Effector memory CD4-positive, alpha-beta T cell (primary cell): ENCODE data around the gene SERPING1.

ENCODE experiments used
- DNase-seq, 3 donors: peaks; one replicate each; pipeline ENCODE4 v3.0.0-alpha.2; 2020
- H3K27ac ChIP-seq: 2 replicates; pipeline ENCODE4 v1.7.0; 2013; ENCODE audit warnings: mild to moderate bottlenecking, low read length, moderate library complexity; ENCODE audit not compliant: insufficient read depth, poor library complexity, severe bottlenecking
- H3K27me3 ChIP-seq: replicated peaks from 2 replicates; pipeline ENCODE4 v1.7.0; 2013; ENCODE audit warnings: mild to moderate bottlenecking, low read length; ENCODE audit not compliant: insufficient read depth, control insufficient read depth, poor library complexity, severe bottlenecking
- H3K36me3 ChIP-seq: 2 replicates; pipeline ENCODE4 v1.7.0; 2013; ENCODE audit warnings: mild to moderate bottlenecking, low read length, moderate library complexity; ENCODE audit not compliant: control insufficient read depth, insufficient read depth
- H3K4me1 ChIP-seq: 2 replicates; pipeline ENCODE4 v1.7.0; 2013; ENCODE audit warnings: low read length, mild to moderate bottlenecking; ENCODE audit not compliant: control insufficient read depth, insufficient read depth, poor library complexity, severe bottlenecking
- H3K4me3 ChIP-seq: 2 replicates; pipeline ENCODE4 v1.7.0; 2013; ENCODE audit warnings: low read length, low read depth, mild to moderate bottlenecking; ENCODE audit not compliant: insufficient read depth, poor library complexity, severe bottlenecking
- H3K9me3 ChIP-seq: 2 replicates; pipeline ENCODE4 v1.7.0; 2013; ENCODE audit warnings: mild to moderate bottlenecking, low read length, moderate library complexity; ENCODE audit not compliant: control insufficient read depth

The SERPING1 gene

GRCh38 chr11:57566905-57567514, 30.5 kb upstream of the SERPING1 start:
- Histone ChIP-seq H3K9me3 (no peaks in the 10 kb centered on the region), H3K4me3 (peak overlapping the region; percentile 89), H3K27ac (peak overlapping the region; percentile 92), H3K36me3 (peaks cover 3% of the 10 kb centered on the region), H3K27me3 (no peaks in the 10 kb centered on the region), H3K4me1 (peaks cover 8% of the 10 kb centered on the region)
- DNase-seq = peak in 1 of 3 donors; percentile 15

- Histone ChIP-seq H3K9me3 (no peaks in the 10 kb centered on the region), H3K4me1 (peaks cover 8% of the 10 kb centered on the region), H3K27ac (peak within 1 kb of the TSS; percentile 92), H3K4me3 (peak within 1 kb of the TSS; percentile 89), H3K36me3 (no peaks in the 10 kb centered on the region), H3K27me3 (no peaks in the 10 kb centered on the region)
- peak; percentile 48 to 76 (median 69) for DNase-seq
Observed at GRCh38 chr11:57567515-57568329, 29.8 kb upstream of the SERPING1 start, which contains the start of gene UBE2L6. UBE2L6 (minus strand) TSS chr11:57567672; CDS start chr11:57567611, 61 bp downstream.

DNA sequence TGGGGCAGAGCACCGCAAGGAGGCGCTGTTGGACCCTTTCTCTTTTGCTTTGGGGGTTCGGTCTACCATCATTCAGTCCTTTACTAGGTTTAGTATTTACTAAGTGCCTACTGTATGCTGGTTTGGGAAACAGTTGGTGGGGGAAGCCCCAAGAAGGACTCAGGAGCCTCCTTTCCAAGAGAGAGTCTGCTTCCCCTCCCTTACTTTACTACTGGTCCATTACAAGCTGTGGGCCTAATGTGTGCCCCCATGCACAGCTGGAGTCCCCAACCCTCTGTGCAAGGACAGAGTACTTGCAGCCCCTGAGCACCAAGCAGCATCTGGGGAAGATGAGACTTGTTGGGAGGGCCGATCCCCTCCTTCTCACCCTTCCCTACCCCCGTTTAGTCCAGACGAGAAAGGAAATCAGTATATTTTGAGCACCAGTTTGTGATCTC, 29.1 kb upstream of the SERPING1 start:
- H3K9me3 ChIP-seq = no peaks in the 10 kb centered on the region
- peak in 1 of 3 donors; percentile 75 for DNase-seq
- H3K4me1 ChIP-seq = peaks cover 8% of the 10 kb centered on the region
- H3K27ac ChIP-seq = peak overlapping the region; percentile 92
- H3K4me3 ChIP-seq = peak overlapping the region; percentile 89
- H3K36me3 ChIP-seq = no peaks in the 10 kb centered on the region
- H3K27me3 ChIP-seq = no peaks in the 10 kb centered on the region

DNA sequence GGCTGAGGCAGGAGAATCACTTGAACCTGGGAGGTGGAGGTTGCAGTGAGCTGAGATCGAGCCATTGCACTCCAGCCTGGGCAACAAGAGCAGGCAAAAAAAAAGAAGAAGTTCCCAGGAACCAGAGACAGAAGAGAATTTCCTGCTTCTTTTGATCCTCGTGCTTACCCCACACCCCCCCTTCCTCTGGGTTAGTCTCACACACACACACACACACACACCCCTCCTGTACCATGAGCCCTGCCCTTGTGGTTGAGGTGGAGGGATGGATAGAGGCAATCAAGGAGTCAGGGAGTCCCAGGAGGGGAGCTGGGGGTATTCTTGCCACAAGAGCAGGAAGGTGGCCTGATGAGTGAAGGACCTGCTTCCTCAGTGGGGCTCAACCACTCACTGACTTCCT, 25.9 kb upstream of the SERPING1 start:
- Histone ChIP-seq H3K9me3 (no peaks in the 10 kb centered on the region), H3K4me1 (peaks cover 4% of the 10 kb centered on the region), H3K4me3 (no peak overlapping the region), H3K27ac (no peak overlapping the region), H3K27me3 (no peaks in the 10 kb centered on the region), H3K36me3 (no peaks in the 10 kb centered on the region)
- DNase-seq = no peak

DNA sequence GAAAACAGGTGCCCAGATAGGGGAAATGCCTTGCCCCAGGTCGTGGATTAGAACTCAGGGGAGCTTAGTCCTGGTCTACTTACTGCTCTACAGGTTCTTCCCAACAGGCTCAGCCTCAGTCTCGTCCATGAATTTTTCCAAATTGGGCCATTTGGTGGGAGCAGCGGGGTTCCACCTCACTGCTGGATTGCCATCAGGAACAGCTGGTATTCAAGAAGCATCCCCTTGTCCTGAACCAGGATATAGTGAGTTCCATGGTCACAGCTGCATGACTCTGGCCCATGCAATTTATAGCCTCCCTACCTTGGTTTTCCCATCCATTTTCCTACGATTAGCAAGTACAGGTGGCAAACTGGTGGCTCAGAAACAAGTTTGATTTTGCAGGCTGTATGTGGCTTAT, 23.4 kb upstream of the SERPING1 start:
- no peaks in the 10 kb centered on the region for H3K9me3 ChIP-seq
- no peaks in the 10 kb centered on the region for H3K27me3 ChIP-seq
- H3K27ac ChIP-seq = no peak overlapping the region
- H3K36me3 ChIP-seq = no peaks in the 10 kb centered on the region
- no peaks in the 10 kb centered on the region for H3K4me1 ChIP-seq
- H3K4me3 ChIP-seq = no peak overlapping the region
- no peak for DNase-seq

DNA sequence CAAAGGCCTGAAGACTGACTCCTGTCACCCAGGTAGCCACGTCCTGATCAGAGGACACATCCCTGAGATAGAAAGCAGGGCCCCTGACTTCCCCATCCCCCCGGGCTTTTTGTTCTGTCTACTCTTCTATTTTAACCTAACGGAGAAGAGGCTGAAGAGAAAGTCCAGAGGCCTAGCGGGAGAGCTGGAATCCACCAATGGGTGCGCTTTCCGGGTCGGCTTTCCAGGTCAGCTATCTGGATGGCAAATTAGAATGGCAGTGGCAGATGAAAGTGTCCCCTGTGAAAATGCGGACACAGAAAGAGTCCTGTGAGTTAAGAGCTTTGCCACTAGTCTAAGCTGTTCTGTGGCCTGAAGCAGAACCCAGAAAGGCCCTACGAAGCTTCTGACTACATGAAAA, 13.1 kb upstream of the SERPING1 start:
- no peak overlapping the region for H3K27ac ChIP-seq
- no peaks in the 10 kb centered on the region for H3K36me3 ChIP-seq
- H3K9me3 ChIP-seq = no peaks in the 10 kb centered on the region
- H3K4me1 ChIP-seq = no peaks in the 10 kb centered on the region
- H3K4me3 ChIP-seq = no peak overlapping the region
- peaks cover 3% of the 10 kb centered on the region for H3K27me3 ChIP-seq
- DNase-seq = no peak

DNA sequence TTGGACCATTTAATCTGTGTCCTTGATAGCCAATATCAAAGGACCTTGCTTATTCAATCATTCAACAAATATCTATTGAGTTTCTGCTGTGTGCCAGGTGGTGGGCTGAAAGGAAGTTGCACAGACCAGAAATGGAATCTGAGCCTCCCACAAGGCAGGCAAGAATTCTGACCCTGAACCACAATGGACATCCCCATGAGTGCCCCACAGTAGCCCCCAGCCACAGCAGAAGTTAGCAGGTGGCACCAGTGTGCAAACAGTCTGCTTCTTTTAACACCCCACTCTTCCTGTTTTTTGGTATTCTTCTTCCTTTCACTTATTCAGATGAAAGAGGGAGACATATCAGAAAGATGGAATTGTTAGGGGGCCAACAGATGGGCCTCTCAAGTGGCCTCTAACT, 12.2 kb upstream of the SERPING1 start:
- no peak overlapping the region for H3K27ac ChIP-seq
- no peaks in the 10 kb centered on the region for H3K9me3 ChIP-seq
- H3K4me1 ChIP-seq = no peaks in the 10 kb centered on the region
- peaks cover 3% of the 10 kb centered on the region for H3K27me3 ChIP-seq
- no peak overlapping the region for H3K4me3 ChIP-seq
- H3K36me3 ChIP-seq = no peaks in the 10 kb centered on the region
- DNase-seq = no peak

GRCh38 chr11:57586711-57587245, 10.7 kb upstream of the SERPING1 start:
- Histone ChIP-seq H3K27me3 (peaks cover 3% of the 10 kb centered on the region), H3K27ac (no peak overlapping the region), H3K9me3 (no peaks in the 10 kb centered on the region), H3K4me1 (no peaks in the 10 kb centered on the region), H3K4me3 (no peak overlapping the region), H3K36me3 (no peaks in the 10 kb centered on the region)
- DNase-seq = no peak

GRCh38 chr11:57588046-57588710, 9.3 kb upstream of the SERPING1 start:
- no peak overlapping the region for H3K4me3 ChIP-seq
- peaks cover 3% of the 10 kb centered on the region for H3K27me3 ChIP-seq
- no peaks in the 10 kb centered on the region for H3K36me3 ChIP-seq
- no peaks in the 10 kb centered on the region for H3K9me3 ChIP-seq
- H3K27ac ChIP-seq = no peak overlapping the region
- no peaks in the 10 kb centered on the region for H3K4me1 ChIP-seq
- DNase-seq = no peak
